Measurements from ENCODE around the gene AFF3. TPM values are rescaled to one million over a fixed set of nuclear protein-coding genes. Genes with fewer than 3 reads are reported as not detected.

Gene AFF3
- total RNA-seq, 2 experiments from 2014 or later, result 0.09 to 0.55 TPM

DNA sequence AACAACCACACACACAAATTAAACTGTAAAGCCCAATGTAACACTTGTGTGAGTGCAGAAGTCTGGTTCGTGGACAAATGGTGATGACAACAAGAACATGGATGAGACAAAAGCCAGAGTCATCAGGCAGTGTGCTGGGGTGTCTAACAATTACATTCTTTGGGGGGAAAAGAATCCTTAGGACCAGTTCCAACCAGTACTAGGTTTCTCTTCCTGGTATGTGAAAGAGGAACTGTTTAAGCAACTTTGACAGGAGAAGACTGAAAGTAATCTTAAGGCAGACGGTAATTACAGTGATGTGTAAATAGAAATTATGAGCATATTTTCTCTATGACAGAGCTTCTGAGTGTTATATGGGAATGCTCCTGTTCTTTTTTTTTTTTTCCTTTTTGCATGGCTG is 133.4 kb downstream of the AFF3 start:
- Mint-ChIP-seq H3K36me3 (no peaks in the 10 kb centered on the region), H3K9me3 (ENCODE audit: low read depth) (no peaks in the 10 kb centered on the region), H3K4me3 (no peak overlapping the region), H3K27me3 (peaks cover 15% of the 10 kb centered on the region), H3K4me1 (no peaks in the 10 kb centered on the region), H3K27ac (no peak overlapping the region)
- CTCF ChIA-PET, result no interaction called here
- ATAC-seq (no peak), DNase-seq (no peak)

DNA sequence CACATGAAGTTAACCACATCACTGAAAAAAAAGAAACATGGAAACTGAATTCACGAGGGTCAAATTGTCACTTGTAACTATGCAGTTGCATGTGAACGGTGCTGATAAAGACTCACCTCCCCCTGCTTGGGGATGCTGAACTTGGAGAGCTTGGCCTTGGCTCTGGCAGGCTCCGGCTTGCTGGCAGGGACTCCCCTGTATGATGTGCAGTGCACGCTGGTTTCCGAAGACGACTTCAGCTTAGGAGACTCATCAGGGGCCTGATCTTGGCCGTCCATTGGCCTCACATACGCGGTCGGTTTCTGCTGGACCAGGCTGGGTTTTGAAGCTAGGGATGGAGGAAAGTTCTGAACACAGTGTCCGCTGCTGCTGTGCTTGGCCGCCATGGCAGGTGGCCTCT is 135.9 kb downstream of the AFF3 start:
- no peaks in the 10 kb centered on the region for H3K9me3 Mint-ChIP-seq (ENCODE audit: low read depth)
- H3K27me3 Mint-ChIP-seq, result peaks cover 23% of the 10 kb centered on the region
- ATAC-seq (no peak), DNase-seq (no peak)
- no peak overlapping the region for H3K27ac Mint-ChIP-seq
- H3K36me3 Mint-ChIP-seq, result no peaks in the 10 kb centered on the region
- CTCF ChIA-PET, result no interaction called here
- H3K4me1 Mint-ChIP-seq, result peaks cover 7% of the 10 kb centered on the region
- no peak overlapping the region for H3K4me3 Mint-ChIP-seq

DNA sequence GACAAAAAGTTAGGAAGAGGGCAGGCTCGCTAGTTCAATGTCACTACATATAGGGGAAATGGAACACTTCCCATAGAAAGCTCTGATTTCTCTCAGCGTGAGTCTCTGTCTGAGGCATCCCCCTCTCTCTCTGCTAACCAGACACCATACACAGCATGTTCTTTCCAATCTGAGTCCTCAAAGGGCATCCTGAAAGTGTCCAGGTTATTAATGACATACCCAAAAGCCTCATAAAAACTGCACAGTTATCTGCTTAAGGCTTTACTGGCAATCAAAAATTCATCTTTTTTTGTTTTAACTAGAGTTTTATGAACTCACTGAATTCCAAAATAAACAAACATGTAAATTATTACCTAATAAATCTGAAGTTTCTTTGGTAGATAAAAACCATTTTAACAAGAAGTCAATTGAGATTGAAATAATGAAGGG is 137.4 kb downstream of the AFF3 start:
- CTCF ChIA-PET, result interaction anchor here (0.6 kb wide), 1 partner anchor 1326 kb away, joined by 3 read pairs; no protein-coding TSS in a partner anchor

DNA sequence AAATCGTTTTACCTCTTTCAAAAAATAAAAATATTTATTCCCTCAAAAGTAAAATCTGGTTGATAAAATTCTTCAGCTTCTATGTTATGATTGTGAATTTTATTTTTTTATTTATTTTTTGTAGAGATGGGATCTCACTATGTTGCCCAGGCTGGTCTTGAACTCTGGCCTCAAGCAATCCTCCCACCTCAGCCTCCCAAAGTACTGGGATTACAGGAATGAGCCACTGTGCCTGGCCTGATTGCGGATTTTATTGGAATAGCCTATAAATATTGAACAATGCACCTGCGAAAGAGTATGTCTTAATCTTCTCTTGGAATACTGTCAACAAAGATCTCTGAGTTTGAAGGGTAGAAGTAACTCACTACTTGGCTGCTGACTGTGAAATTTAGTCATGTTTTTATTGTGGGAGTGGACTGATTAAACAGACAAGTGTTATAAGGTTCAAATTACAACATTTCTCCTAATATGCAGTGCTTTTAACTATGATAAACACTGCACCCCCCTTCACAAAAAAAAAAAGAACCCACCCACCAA is 138.0 kb downstream of the AFF3 start:
- H3K27me3 Mint-ChIP-seq, result peaks cover 21% of the 10 kb centered on the region
- H3K27ac Mint-ChIP-seq, result no peak overlapping the region
- H3K4me3 Mint-ChIP-seq, result no peak overlapping the region
- H3K36me3 Mint-ChIP-seq, result no peaks in the 10 kb centered on the region
- DNase-seq (no peak), ATAC-seq (no peak)
- peaks cover 16% of the 10 kb centered on the region for H3K4me1 Mint-ChIP-seq
- CTCF ChIA-PET, result no interaction called here
- H3K9me3 Mint-ChIP-seq (ENCODE audit: low read depth), result no peaks in the 10 kb centered on the region

More for the DNA sequence above, 137.4 kb downstream of the AFF3 start:
- Mint-ChIP-seq H3K9me3 (ENCODE audit: low read depth) (no peaks in the 10 kb centered on the region), H3K4me3 (no peak overlapping the region), H3K36me3 (no peaks in the 10 kb centered on the region), H3K27me3 (peaks cover 23% of the 10 kb centered on the region), H3K27ac (no peak overlapping the region), H3K4me1 (peaks cover 16% of the 10 kb centered on the region)
- ATAC-seq (no peak), DNase-seq (no peak)

DNA sequence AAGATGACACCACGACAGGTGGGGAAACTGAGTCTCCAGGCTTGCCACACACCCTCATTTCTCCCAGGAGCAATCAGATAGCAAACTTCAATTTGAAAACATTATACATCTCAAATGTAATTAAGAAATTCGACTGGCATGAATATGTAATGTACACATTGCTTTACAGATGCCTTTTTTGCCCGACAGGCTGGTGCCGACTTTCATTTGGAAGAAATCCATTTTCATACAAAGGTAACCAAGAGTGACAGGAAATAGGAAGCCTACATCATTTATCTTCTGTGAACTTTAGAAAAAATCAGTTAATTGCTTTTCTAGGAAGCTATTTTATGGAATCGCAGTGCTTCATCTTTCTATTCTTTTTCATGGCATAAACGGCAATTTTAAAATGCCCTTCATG is 140.3 kb downstream of the AFF3 start:
- H3K36me3 Mint-ChIP-seq, result no peaks in the 10 kb centered on the region
- DNase-seq, result no peak
- CTCF ChIA-PET, result no interaction called here
- peaks cover 21% of the 10 kb centered on the region for H3K27me3 Mint-ChIP-seq
- peaks cover 16% of the 10 kb centered on the region for H3K4me1 Mint-ChIP-seq
- H3K9me3 Mint-ChIP-seq (ENCODE audit: low read depth), result no peaks in the 10 kb centered on the region
- ATAC-seq, result no peak
- H3K27ac Mint-ChIP-seq, result no peak overlapping the region
- no peak overlapping the region for H3K4me3 Mint-ChIP-seq

DNA sequence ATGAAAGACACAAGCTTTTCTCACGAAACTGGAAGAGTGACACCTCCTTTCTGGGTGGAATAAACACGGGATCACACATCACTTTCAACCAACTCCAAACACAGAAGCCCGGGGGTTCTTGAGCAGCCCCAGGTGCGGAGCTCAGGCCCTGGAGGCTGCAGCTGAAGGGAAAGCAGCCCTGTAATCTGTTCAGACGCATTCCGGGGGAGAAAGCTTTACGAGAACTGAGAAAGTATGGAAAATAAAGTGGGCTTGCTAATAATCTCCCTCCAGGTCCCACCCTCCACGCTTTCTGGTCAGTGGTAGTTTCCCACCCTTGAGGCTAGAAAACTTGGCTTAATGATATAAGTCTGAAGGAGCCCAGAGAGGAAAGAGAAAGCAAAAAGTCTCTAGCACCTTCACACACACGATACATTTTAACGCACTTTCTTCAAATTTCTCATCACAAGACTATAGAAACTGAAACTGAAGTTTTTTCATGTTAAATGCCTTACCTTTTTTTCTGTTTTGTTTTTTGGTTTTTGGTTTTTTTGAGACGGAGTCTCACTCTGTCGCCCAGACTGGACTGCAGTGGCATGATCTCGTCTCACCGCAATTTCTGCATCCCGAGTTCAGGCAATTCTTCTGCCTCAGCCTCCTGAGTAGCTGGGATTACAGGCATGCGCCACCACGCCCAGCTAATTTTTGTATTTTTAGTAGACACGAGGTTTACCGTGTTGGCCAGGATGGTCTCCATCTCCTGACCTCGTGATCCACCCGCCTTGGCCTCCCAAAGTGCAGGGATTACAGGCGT is 141.3 kb downstream of the AFF3 start:
- Mint-ChIP-seq H3K36me3 (no peaks in the 10 kb centered on the region), H3K4me1 (peaks cover 16% of the 10 kb centered on the region), H3K27me3 (peaks cover 21% of the 10 kb centered on the region), H3K27ac (peak overlapping the region; percentile 25), H3K4me3 (peak overlapping the region; percentile 66), H3K9me3 (ENCODE audit: low read depth) (no peaks in the 10 kb centered on the region)
- CTCF ChIA-PET, result no interaction called here
- ATAC-seq (peak; percentile 51), DNase-seq (no peak)

DNA sequence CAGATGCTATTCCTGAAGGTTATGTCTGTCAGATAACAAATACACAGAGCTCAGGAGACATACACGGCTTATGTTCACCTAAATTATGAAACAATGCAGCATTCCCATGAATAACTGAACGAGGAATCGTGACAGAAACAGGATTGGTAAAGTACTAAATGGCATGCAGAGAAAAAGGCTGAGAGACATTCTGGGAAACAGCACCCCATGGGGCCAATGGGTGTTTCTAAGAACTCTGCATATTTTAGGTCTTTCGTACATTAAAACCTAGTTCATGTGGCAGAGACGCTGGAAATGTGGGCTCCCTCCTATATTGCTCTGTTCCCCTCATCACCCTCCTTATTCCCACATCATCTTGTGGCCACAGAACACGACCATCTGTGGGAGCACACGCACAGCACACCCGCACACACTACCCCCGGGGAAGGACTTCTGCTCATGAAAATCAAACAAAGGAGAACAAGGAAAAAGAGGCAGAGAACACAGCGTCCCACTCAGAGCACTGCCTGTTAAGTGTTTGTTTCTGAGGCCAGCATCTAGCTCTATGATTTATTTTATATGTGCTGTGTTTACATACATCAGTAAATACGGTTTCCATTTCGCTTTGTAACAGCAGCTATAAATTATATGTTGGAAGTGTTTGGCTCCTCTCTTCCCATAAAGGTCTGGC is 143.6 kb downstream of the AFF3 start:
- H3K9me3 Mint-ChIP-seq (ENCODE audit: low read depth), result no peaks in the 10 kb centered on the region
- no peak for ATAC-seq
- peaks cover 15% of the 10 kb centered on the region for H3K27me3 Mint-ChIP-seq
- CTCF ChIA-PET, result no interaction called here
- no peaks in the 10 kb centered on the region for H3K36me3 Mint-ChIP-seq
- H3K27ac Mint-ChIP-seq, result no peak overlapping the region
- H3K4me3 Mint-ChIP-seq, result no peak overlapping the region
- H3K4me1 Mint-ChIP-seq, result peaks cover 16% of the 10 kb centered on the region
- DNase-seq, result no peak

DNA sequence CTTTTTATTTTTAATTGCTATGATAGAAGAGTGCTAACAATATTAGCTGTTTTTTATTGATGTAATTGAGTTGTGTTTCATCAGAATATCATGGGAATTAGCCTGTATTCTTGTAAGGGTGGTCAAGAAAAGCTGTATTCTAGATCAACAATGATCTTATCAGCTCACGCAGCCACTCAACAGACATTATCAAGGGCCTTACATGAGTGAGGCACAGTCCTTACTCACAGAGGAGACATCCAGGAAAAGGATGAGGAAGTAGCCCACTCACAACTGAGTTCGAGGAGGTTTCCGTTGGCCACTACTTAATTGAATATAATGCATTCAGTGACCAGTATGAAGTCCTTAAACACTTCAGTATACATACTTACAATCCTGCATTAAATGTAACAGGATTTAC is 152.5 kb downstream of the AFF3 start:
- Mint-ChIP-seq H3K36me3 (no peaks in the 10 kb centered on the region), H3K27ac (no peak overlapping the region), H3K27me3 (peaks cover 21% of the 10 kb centered on the region), H3K4me1 (no peaks in the 10 kb centered on the region), H3K4me3 (no peak overlapping the region), H3K9me3 (ENCODE audit: low read depth) (no peaks in the 10 kb centered on the region)
- ATAC-seq (no peak), DNase-seq (no peak)
- CTCF ChIA-PET, result no interaction called here

DNA sequence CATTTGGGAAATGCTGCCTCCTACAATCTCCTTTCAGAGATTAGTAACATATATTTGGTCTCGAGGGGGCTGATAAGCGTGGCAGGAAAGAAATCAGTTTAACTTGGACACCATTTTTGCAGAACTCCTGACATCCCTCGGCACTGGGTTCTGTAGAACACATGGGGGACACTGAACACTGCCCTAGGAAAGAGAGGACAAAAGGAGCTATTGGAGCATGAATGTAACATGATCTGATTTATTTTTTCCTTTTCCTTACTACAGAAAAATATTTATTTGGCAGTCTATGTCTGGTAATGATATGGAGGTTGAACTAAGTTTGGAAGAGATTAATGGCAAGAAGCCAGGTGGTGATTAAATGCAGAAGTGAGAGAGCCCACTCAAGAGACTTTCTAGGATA is 153.8 kb downstream of the AFF3 start:
- no peaks in the 10 kb centered on the region for H3K36me3 Mint-ChIP-seq
- no peak for DNase-seq
- peaks cover 17% of the 10 kb centered on the region for H3K27me3 Mint-ChIP-seq
- no peaks in the 10 kb centered on the region for H3K9me3 Mint-ChIP-seq (ENCODE audit: low read depth)
- no peak overlapping the region for H3K27ac Mint-ChIP-seq
- ATAC-seq, result no peak
- H3K4me3 Mint-ChIP-seq, result no peak overlapping the region
- CTCF ChIA-PET, result no interaction called here
- H3K4me1 Mint-ChIP-seq, result no peaks in the 10 kb centered on the region

DNA sequence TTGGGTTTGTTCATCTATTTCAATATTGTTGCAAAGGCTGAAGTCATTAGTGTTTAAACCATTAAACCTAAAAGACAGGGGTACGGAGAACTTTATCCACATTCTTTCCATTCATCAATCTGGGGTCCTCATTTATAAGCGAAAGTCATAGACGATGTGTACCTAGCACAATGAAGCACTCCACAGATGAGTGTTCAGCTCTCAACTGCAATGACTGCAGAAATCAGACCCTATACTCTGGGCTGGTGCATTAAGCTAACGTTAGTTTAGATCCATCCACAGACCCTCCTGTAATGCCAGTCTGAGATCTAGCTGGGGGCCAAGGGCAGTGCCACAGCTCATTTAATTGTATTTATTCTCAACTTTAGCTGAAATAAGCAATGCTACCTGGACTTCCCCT is 155.2 kb downstream of the AFF3 start:
- Mint-ChIP-seq H3K4me3 (no peak overlapping the region), H3K36me3 (no peaks in the 10 kb centered on the region), H3K9me3 (ENCODE audit: low read depth) (no peaks in the 10 kb centered on the region), H3K27ac (no peak overlapping the region), H3K4me1 (no peaks in the 10 kb centered on the region), H3K27me3 (peaks cover 17% of the 10 kb centered on the region)
- DNase-seq (no peak), ATAC-seq (no peak)
- CTCF ChIA-PET, result no interaction called here

DNA sequence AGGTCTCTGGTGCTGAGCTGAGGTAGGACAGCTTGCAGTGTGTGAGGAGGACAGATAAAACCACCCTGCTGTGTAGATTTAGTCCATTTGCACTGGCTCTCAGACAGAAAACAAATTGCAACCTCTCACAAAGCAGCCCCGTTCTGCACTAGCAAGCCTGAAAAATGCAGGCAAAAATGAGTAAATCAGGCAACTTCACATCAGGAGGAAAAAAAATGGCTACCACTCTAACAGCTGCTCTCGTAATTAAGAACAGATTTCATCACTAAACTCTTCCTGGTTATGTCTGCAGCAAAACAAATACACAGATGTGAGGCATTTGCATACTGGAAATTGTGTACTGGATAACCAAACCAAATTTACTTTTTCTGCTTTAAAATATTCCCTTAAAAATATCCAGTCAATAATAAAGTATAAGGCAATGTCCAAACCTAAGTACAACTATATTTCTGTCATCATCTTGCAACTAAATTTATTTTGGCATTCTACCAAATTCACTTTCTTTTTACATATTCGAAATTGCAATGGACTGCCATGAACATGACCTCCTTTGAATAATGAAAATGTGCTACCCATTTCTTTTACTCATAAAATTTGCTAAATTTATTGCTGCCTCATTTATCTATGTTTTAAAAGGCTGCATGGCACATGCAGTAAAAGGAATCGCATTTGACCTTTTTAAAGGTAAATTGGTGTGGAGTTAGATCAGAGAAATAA is 157.4 kb downstream of the AFF3 start:
- ATAC-seq, result no peak
- Mint-ChIP-seq H3K36me3 (no peaks in the 10 kb centered on the region), H3K27ac (no peak overlapping the region), H3K9me3 (ENCODE audit: low read depth) (no peaks in the 10 kb centered on the region), H3K27me3 (peaks cover 13% of the 10 kb centered on the region), H3K4me3 (no peak overlapping the region), H3K4me1 (no peaks in the 10 kb centered on the region)
- no peak for DNase-seq
- CTCF ChIA-PET, result no interaction called here

DNA sequence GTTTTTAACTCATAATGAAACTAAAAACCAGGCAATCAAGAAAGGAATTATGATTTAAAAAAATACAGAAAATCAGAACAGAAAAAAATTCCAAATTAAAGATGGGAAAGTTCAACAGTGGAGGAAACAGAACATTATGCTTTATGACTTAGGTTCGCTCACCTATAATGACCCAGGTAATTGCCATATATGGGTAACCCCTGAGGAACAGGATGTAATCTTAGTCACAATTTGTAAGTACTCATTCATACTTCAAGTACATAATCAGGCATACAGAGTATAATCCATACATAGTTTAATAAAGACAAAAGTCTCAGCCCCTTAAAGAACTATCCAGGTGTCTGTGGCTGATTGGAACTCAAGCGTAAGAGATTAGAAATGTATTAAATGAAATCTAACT is 159.6 kb downstream of the AFF3 start:
- CTCF ChIA-PET, result no interaction called here
- Mint-ChIP-seq H3K36me3 (no peaks in the 10 kb centered on the region), H3K27me3 (peaks cover 3% of the 10 kb centered on the region)

DNA sequence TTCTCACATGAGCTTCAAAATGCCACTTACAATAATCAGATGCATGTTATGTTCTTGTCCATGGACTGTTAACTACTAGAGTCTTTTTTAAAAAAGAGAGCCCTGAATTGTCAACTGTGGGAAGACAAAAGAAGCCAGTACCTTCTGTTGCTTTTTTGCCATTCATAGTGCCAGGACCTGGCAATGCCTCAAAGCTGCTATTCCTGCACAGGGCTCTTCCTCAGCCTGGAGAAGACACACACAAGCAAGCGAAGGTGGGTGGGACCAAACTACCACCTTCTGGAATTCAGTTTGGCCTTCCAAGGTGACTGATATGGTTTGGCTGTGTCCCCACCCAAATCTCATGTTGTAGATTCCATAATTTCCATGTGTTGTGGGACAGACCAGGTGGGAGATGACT is 160.6 kb downstream of the AFF3 start:
- CTCF ChIA-PET, result no interaction called here
- no peak for ATAC-seq

More for the DNA sequence above, 159.6 kb downstream of the AFF3 start:
- H3K27ac Mint-ChIP-seq, result no peak overlapping the region
- ATAC-seq (no peak), DNase-seq (no peak)
- H3K4me1 Mint-ChIP-seq, result no peaks in the 10 kb centered on the region
- H3K9me3 Mint-ChIP-seq (ENCODE audit: low read depth), result no peaks in the 10 kb centered on the region
- H3K4me3 Mint-ChIP-seq, result no peak overlapping the region

More for the DNA sequence above, 160.6 kb downstream of the AFF3 start:
- Mint-ChIP-seq H3K27me3 (peaks cover 5% of the 10 kb centered on the region), H3K4me3 (no peak overlapping the region), H3K27ac (no peak overlapping the region), H3K9me3 (ENCODE audit: low read depth) (no peaks in the 10 kb centered on the region), H3K36me3 (no peaks in the 10 kb centered on the region), H3K4me1 (no peaks in the 10 kb centered on the region)
- DNase-seq, result no peak
